GM10266 (cell line): ENCODE measurements around the gene MDC1.

Experiments used
- DNase-seq: peaks from one replicate; pipeline ENCODE4 v3.0.0; 2012; ENCODE audit errors: extremely low spot score
- CTCF ChIP-seq: IDR thresholded peaks from 2 replicates; pipeline ENCODE4 v1.5.1; 2012; ENCODE audit warnings: mild to moderate bottlenecking, low read depth; ENCODE audit not compliant: control insufficient read depth, insufficient read depth; ENCODE audit errors: missing control alignments

MDC1 gene

GRCh38 chr6:30696432-30696831 is 20.6 kb downstream of the MDC1 start:
- no peak for DNase-seq
- no peak for TF ChIP-seq CTCF

GRCh38 chr6:30691208-30691847 is 25.8 kb downstream of the MDC1 start:
- DNase-seq: no peak
- TF ChIP-seq CTCF: no peak

GRCh38 chr6:30690403-30691207 is 26.5 kb downstream of the MDC1 start, which contains the start of gene NRM:
TSS of gene NRM (minus strand) at chr6:30690984. CDS start at chr6:30690974, 10 bp downstream.
- DNase-seq: peak; percentile 86
- no peak for TF ChIP-seq CTCF

GRCh38 chr6:30689985-30690384 is 27.1 kb downstream of the MDC1 start:
- TF ChIP-seq CTCF: no peak

GRCh38 chr6:30689022-30689865 is 27.8 kb downstream of the MDC1 start:
- TF ChIP-seq CTCF: no peak
- no peak for DNase-seq

More at GRCh38 chr6:30689985-30690384, 27.1 kb downstream of the MDC1 start:
- DNase-seq: peak; percentile 5

- no peak for DNase-seq
- peak; percentile 52 for TF ChIP-seq CTCF
Observed at GRCh38 chr6:30688569-30688968, 28.5 kb downstream of the MDC1 start.
